A673 (cell line): ENCODE data around the gene FBRS. TPM values are rescaled to one million over a fixed set of nuclear protein-coding genes. Genes with fewer than 3 reads are reported as not detected.

Experiments
- BruUV-seq: library from RNA; stranded (reverse); fragments of 400-500 nt; replicated peaks from 2 replicates; lab custom pipeline; 2021; lab: Mats Ljungman, UMichigan
- CTCF ChIA-PET: fragments of 300-600 bp; sonication (Branson Sonifier 250); formaldehyde crosslinking; loops from one replicate; lab custom pipeline; 2022; ENCODE audit warnings: antibody characterized with exemption; lab: Charles Lee
- POLR2A ChIA-PET: fragments of 300-600 bp; sonication (Branson Sonifier 250); formaldehyde crosslinking; loops from one replicate; lab custom pipeline; 2022; ENCODE audit warnings: antibody characterized with exemption; ENCODE audit not compliant: low non-redundant PET; lab: Charles Lee
- DNase-seq: peaks from one replicate; pipeline ENCODE4 v3.0.0-alpha.2; 2015; ENCODE audit warnings: low spot score
- H3K27ac ChIP-seq: fragments of 200-600 bp; sonication (generic); 2 replicates; pipeline ENCODE4 v1.5.1; 2016; ENCODE audit warnings: mixed run types, low read depth, mild to moderate bottlenecking, mixed read lengths, antibody characterized with exemption, low read length; ENCODE audit not compliant: poor library complexity, severe bottlenecking
- H3K27me3 ChIP-seq: fragments of 200-600 bp; sonication (generic); replicated peaks from 2 replicates; pipeline ENCODE4 v1.6.1; 2017; ENCODE audit warnings: mixed run types, low read depth, mild to moderate bottlenecking, mixed read lengths, antibody characterized with exemption, low read length; ENCODE audit not compliant: insufficient read depth, poor library complexity
- H3K36me3 ChIP-seq: fragments of 200-600 bp; sonication (generic); 2 replicates; pipeline ENCODE4 v1.6.1; 2016; ENCODE audit warnings: mixed run types, mild to moderate bottlenecking, mixed read lengths, antibody characterized with exemption, low read length; ENCODE audit not compliant: insufficient read depth, poor library complexity, severe bottlenecking
- H3K4me1 ChIP-seq: fragments of 200-600 bp; sonication (generic); 2 replicates; pipeline ENCODE4 v1.6.1; 2017; ENCODE audit warnings: mixed run types, mild to moderate bottlenecking, mixed read lengths, antibody characterized with exemption, low read length; ENCODE audit not compliant: insufficient read depth, poor library complexity, severe bottlenecking
- H3K4me3 ChIP-seq: fragments of 200-600 bp; sonication (generic); 2 replicates; pipeline ENCODE4 v1.5.1; 2016; ENCODE audit warnings: low read depth, mixed run types, mild to moderate bottlenecking, mixed read lengths, low read length; ENCODE audit not compliant: poor library complexity, severe bottlenecking
- H3K9me3 ChIP-seq: fragments of 200-600 bp; sonication (generic); 2 replicates; pipeline ENCODE4 v1.6.1; 2016; ENCODE audit warnings: mixed run types, low read depth, mild to moderate bottlenecking, mixed read lengths, antibody characterized with exemption, low read length; ENCODE audit not compliant: poor library complexity, severe bottlenecking
- EZH2 ChIP-seq: fragments of 200-600 bp; sonication (generic); IDR thresholded peaks from 2 replicates; pipeline ENCODE4 v1.6.1; 2017; ENCODE audit warnings: borderline replicate concordance, low read depth, mild to moderate bottlenecking, mixed read lengths, antibody characterized with exemption, low read length; ENCODE audit not compliant: poor library complexity, severe bottlenecking
- intact Hi-C: fragments of 100-400 bp; cut with micrococcal nuclease; formaldehyde crosslinking; loops from one replicate; pipeline ENCODE4 v1.10.0; 2022; ENCODE audit not compliant: unreplicated experiment
- total RNA-seq: library from RNA; stranded (reverse); gene quantifications from 2 replicates; pipeline ENCODE4 v1.2.3, GENCODE V29; 2021
- TF ChIP-seq, protein P1 (sequence below): fragments of 300-800, 200-600 bp; sonication (generic); conservative IDR thresholded peaks from 2 replicates; pipeline ENCODE4 v1.5.1; 2017; ENCODE audit warnings: low read depth, mild to moderate bottlenecking, antibody characterized with exemption, low read length, moderate library complexity, mixed read lengths

Gene FBRS
- total RNA-seq, 1 experiment from 2014 or later = 79.9 TPM

DNA sequence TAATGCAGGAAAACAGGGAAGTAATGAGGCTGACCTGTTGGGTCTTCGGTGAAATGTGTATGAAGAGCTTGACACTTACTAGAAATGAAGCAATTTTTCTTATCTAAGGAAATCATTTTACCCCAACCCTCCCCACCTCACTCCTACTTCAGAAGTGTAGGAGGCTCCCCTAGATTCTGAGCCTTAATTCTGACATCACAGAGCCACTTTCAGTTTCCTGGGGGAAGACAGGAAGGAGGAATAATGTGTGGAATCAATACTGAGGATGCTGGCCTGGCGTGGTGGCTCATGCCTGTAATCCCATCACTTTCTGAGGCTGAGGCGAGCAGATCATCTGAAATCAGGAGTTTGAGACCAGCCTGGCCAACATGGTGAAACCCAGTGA lies 20.3 kb downstream of the FBRS start:
- Histone ChIP-seq H3K4me3 (no peak overlapping the region), H3K9me3 (no peaks in the 10 kb centered on the region), H3K27ac (no peak overlapping the region), H3K27me3 (no peaks in the 10 kb centered on the region), H3K36me3 (no peaks in the 10 kb centered on the region), H3K4me1 (no peaks in the 10 kb centered on the region)
- intact Hi-C loops = no loop called here
- ChIA-PET POLR2A (no interaction called here), CTCF (no interaction called here)
- TF ChIP-seq EZH2 = no peak
- TF ChIP-seq, protein P1, sequence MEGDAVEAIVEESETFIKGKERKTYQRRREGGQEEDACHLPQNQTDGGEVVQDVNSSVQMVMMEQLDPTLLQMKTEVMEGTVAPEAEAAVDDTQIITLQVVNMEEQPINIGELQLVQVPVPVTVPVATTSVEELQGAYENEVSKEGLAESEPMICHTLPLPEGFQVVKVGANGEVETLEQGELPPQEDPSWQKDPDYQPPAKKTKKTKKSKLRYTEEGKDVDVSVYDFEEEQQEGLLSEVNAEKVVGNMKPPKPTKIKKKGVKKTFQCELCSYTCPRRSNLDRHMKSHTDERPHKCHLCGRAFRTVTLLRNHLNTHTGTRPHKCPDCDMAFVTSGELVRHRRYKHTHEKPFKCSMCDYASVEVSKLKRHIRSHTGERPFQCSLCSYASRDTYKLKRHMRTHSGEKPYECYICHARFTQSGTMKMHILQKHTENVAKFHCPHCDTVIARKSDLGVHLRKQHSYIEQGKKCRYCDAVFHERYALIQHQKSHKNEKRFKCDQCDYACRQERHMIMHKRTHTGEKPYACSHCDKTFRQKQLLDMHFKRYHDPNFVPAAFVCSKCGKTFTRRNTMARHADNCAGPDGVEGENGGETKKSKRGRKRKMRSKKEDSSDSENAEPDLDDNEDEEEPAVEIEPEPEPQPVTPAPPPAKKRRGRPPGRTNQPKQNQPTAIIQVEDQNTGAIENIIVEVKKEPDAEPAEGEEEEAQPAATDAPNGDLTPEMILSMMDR = no peak
- no TSS peak for BruUV-seq
- DNase-seq = no peak

DNA sequence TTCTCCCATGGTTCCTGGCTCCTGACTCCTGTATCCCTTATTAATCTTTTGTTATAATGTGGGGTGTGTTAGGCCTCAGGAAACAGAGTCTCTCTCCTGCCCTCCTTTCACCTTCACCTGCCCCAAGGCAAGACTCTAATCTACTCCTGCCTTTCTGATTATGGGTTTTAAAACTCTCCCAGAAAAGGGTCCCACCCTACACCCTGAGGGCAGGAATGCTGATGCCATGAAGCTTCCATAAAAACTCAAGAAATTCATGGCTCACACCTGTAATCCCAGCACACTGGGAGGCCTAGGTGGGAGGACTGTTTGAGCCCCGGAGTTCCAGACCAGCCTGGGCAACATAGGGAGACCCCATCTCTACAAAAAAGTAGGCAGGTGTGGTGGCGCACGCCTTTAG lies 22.1 kb downstream of the FBRS start:
- no peak overlapping the region for H3K27ac ChIP-seq
- TF ChIP-seq, protein P1 = no peak
- TF ChIP-seq EZH2 = no peak
- H3K4me3 ChIP-seq = no peak overlapping the region
- no peak for DNase-seq
- no peaks in the 10 kb centered on the region for H3K4me1 ChIP-seq
- no peaks in the 10 kb centered on the region for H3K36me3 ChIP-seq
- intact Hi-C loops = loop anchor here (10.0 kb wide), 1 partner anchor 56 kb away; no protein-coding TSS in a partner anchor
- ChIA-PET CTCF (no interaction called here), POLR2A (no interaction called here)
- H3K27me3 ChIP-seq = no peaks in the 10 kb centered on the region
- BruUV-seq = no TSS peak
- H3K9me3 ChIP-seq = no peaks in the 10 kb centered on the region

DNA sequence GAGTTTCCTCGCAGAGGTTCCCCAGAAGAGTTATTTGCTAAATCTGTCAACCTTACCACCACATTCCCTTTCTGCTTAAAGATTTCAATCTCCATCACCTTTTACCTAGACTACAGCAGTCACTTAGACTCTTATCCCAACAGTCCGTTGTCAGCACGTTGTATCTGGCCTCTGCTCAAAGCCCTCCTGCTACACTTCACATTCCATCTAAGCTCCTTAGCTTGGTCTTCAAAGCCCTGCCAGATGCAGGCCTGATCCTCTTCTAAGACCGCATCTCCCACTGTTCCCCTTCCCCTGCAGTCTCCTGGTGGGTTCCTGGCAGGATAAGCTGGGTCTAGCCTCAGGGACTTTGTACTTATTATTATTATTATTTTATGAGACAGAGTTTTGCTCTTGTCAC lies 30.5 kb downstream of the FBRS start:
- H3K27me3 ChIP-seq = no peaks in the 10 kb centered on the region
- TF ChIP-seq EZH2 = no peak
- TF ChIP-seq, protein P1 = no peak
- no peaks in the 10 kb centered on the region for H3K9me3 ChIP-seq
- no peak for DNase-seq
- POLR2A ChIA-PET = no interaction called here
- peaks cover 3% of the 10 kb centered on the region for H3K4me1 ChIP-seq
- H3K4me3 ChIP-seq = no peak overlapping the region
- H3K36me3 ChIP-seq = no peaks in the 10 kb centered on the region
- no TSS peak for BruUV-seq
- CTCF ChIA-PET = no interaction called here
- intact Hi-C loops = loop anchor here (10.0 kb wide), 1 partner anchor 64 kb away; no protein-coding TSS in a partner anchor
- no peak overlapping the region for H3K27ac ChIP-seq
